Suprapubic skin (tissue), 4 donors: ENCODE results near the gene RPL31. TPM values are rescaled to one million over a fixed set of nuclear protein-coding genes. Genes with fewer than 3 reads are reported as not detected.

ENCODE experiments used
- DNase-seq, 2 donors: peaks; one replicate each; pipeline ENCODE4 v3.0.0-alpha.2; 2019; ENCODE audit warnings: low spot score in 2 of 2
- H3K27ac ChIP-seq: fragments of 200-600 bp; sonication (generic); one replicate; pipeline ENCODE4 v1.5.1; 2019
- H3K27me3 ChIP-seq: fragments of 200-600 bp; sonication (generic); one replicate; pipeline ENCODE4 v1.5.1; 2019
- H3K36me3 ChIP-seq: fragments of 200-600 bp; sonication (generic); one replicate; pipeline ENCODE4 v1.5.1; 2019
- H3K4me1 ChIP-seq: fragments of 200-600 bp; sonication (generic); one replicate; pipeline ENCODE4 v1.5.1; 2019
- H3K4me3 ChIP-seq: fragments of 200-600 bp; sonication (generic); one replicate; pipeline ENCODE4 v1.5.1; 2019; ENCODE audit warnings: mild to moderate bottlenecking
- H3K9me3 ChIP-seq: fragments of 200-600 bp; sonication (generic); one replicate; pipeline ENCODE4 v1.5.1; 2019
- EP300 ChIP-seq: sonication (generic); formaldehyde crosslinking; IDR thresholded peaks from one replicate; pipeline ENCODE4 v1.6.1; 2017; ENCODE audit warnings: antibody characterized with exemption
- POLR2A ChIP-seq, 2 donors: fragments of 450-650 bp; IDR thresholded peaks; one replicate each; pipeline ENCODE4 v1.6.1; 2017; ENCODE audit warnings: antibody characterized with exemption in 2 of 2, mild to moderate bottlenecking in 2 of 2, moderate library complexity in 2 of 2
- POLR2AphosphoS5 ChIP-seq, 3 donors: sonication (generic); formaldehyde crosslinking; IDR thresholded peaks; one replicate each; pipeline ENCODE4 v1.6.1; 2017; ENCODE audit warnings: antibody characterized with exemption in 3 of 3
- WGBS: methylation state at CpG from one replicate; pipeline ENCODE4 v1.1.5; 2018; 5-methylcytosine and 5-hydroxymethylcytosine counted together
- total RNA-seq, 4 donors: library from RNA; depleted of rRNA; stranded (reverse); fragments of >200 nt; gene quantifications; one replicate each; pipeline ENCODE4 v1.1.0, GENCODE V29; 2016
- TF ChIP-seq, protein P1 (sequence below), 2 donors: fragments of 200-600 bp in 1 of 2; fragments of 450-650 bp in 1 of 2; sonication (generic) in 1 of 2; IDR thresholded peaks; one replicate each; pipeline ENCODE4 v1.5.1; 2016 to 2019; ENCODE audit warnings: antibody characterized with exemption in 2 of 2, mild to moderate bottlenecking in 1 of 2, moderate library complexity in 1 of 2

RPL31 gene
- total RNA-seq, 4 donors from 2014 or later = 1,149 to 1,835 (median 1,682) TPM

DNA sequence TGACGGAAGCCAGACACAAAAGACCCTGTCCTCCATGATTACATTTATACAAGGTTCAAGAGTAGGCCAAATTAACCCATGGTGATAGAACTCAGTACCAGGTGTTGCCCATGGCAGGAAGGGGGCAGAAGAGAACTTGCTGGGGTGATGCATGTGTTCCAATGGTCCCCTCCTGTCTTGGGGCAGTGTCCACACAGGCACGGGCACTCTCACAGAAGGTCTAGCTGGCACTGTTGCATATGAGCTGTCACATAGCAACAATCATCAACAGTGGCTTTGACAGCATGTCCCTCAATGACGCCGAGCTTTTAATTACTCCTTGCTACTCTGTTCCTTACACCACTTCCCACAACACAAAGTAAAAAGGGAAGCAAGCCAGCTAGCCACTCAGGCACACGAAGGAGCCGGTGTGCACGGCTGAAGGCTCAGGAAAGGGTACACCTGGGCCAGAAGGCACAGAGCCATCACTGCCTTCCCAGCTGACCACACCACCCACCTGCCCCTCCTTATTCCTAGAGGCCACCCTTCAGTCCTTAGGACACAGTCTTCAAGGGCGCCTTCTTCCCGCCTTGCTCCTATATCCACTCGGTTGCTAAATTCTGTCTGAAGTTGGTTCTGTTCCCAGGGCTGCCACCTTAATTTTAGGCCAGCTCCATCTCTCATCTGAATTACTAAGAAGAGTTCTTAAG is 28.9 kb downstream of the RPL31 start:
- no peak for TF ChIP-seq EP300
- TF ChIP-seq, protein P1, sequence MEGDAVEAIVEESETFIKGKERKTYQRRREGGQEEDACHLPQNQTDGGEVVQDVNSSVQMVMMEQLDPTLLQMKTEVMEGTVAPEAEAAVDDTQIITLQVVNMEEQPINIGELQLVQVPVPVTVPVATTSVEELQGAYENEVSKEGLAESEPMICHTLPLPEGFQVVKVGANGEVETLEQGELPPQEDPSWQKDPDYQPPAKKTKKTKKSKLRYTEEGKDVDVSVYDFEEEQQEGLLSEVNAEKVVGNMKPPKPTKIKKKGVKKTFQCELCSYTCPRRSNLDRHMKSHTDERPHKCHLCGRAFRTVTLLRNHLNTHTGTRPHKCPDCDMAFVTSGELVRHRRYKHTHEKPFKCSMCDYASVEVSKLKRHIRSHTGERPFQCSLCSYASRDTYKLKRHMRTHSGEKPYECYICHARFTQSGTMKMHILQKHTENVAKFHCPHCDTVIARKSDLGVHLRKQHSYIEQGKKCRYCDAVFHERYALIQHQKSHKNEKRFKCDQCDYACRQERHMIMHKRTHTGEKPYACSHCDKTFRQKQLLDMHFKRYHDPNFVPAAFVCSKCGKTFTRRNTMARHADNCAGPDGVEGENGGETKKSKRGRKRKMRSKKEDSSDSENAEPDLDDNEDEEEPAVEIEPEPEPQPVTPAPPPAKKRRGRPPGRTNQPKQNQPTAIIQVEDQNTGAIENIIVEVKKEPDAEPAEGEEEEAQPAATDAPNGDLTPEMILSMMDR (IDR thresholded peaks at IDR 0.05) = no peak
- TF ChIP-seq POLR2A (IDR thresholded peaks at IDR 0.05) = no peak
- no peak for TF ChIP-seq POLR2AphosphoS5 (IDR thresholded peaks at IDR 0.05)
- Histone ChIP-seq H3K4me1 (no peaks in the 10 kb centered on the region), H3K4me3 (no peak overlapping the region), H3K36me3 (peaks cover 81% of the 10 kb centered on the region), H3K9me3 (no peaks in the 10 kb centered on the region), H3K27me3 (no peaks in the 10 kb centered on the region), H3K27ac (no peak overlapping the region)
- 92% methylated on average over 9 of the region's 10 CpGs for WGBS
- DNase-seq = no peak

DNA sequence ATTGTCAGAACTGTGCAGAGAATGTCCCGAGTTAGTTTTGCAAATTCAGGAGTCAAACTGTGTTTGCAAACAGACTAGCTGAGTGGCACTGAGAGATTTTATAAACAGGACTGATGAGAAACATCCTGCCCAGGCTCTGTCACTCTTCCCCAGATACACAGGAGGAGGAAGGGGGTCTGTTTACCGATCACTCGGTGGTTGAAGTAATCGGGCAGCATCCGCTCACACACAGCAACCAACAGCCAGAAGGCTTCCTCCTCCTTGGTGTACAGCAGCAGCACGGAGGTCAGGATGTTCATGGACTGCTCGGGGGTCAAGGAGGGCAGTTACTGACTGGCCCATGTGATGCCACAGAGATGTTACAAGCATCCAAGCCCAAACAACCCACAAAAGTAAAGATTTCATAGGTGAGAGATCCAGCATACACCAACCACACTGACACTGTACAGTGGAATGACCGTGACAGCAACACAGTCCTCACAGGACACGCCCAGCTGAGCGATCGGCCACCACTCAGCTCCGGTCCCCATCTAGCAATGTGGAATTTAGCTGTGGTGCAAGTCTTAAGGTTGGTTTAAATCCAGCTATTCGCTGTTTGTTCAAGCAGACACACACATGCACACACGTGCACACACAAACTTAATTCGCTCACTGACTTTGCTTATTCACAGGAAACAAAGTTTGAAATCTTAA is 30.1 kb downstream of the RPL31 start:
- Histone ChIP-seq H3K9me3 (no peaks in the 10 kb centered on the region), H3K4me1 (no peaks in the 10 kb centered on the region), H3K36me3 (peaks cover 77% of the 10 kb centered on the region), H3K4me3 (no peak overlapping the region), H3K27ac (no peak overlapping the region), H3K27me3 (no peaks in the 10 kb centered on the region)
- DNase-seq = no peak
- 91% methylated on average over 15 of the region's 15 CpGs for WGBS
- TF ChIP-seq, protein P1 (IDR thresholded peaks at IDR 0.05) = no peak
- no peak for TF ChIP-seq POLR2A (IDR thresholded peaks at IDR 0.05)
- TF ChIP-seq POLR2AphosphoS5 (IDR thresholded peaks at IDR 0.05) = no peak
- no peak for TF ChIP-seq EP300

DNA sequence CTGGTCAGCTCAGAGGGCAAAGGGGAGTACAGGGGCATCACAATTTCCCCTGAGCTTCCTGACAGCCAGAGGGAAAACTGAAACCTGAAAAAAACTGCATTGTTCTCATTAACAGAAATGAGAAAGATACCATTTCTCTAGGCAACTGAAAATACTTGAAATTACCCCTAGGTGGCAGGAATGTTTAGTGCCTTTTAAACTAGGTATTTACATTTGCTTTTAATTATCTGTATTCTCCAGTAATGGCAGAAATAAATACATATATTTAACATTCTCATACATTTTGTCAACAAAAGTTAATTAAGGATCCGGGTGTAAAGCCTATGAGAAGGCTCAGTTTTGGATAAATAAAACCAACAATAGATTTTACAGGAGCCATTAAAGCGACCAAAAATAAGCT is 34.5 kb downstream of the RPL31 start:
- peaks cover 78% of the 10 kb centered on the region for H3K36me3 ChIP-seq

DNA sequence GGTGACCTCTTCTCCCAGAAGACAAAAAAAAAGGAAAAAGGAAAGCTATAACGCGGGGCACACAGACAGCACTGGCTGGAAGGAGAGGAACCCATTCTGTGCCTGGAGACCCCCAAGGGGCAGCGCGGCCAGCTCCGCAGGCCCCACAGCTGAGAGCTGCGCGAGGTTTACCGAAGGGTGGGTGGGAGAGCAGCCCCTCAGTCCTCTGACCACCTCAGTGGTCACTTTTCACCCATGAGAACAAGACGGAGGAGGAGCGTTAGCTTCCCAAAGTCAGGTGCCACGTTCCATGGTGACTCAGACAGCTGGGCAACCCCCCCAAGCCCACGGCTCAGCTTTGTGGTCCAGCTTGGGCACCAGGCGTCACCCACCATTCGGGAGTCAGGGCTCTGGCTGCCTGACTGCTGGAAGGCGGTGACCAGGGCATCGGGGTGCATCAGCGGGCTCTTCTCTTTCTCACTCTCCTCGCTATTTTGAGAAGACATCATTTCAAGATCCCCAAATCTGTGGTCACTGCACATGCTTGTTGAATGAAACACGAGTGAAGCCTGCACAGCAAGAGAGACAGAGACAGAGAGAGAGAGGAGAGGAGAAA is 35.2 kb downstream of the RPL31 start:
- TF ChIP-seq POLR2AphosphoS5 (IDR thresholded peaks at IDR 0.05) = no peak
- TF ChIP-seq, protein P1 (IDR thresholded peaks at IDR 0.05) = no peak
- TF ChIP-seq EP300 = no peak
- no peak for TF ChIP-seq POLR2A (IDR thresholded peaks at IDR 0.05)
- no peak for DNase-seq
- H3K36me3 ChIP-seq = peaks cover 72% of the 10 kb centered on the region
- no peaks in the 10 kb centered on the region for H3K27me3 ChIP-seq
- WGBS = 90% methylated on average over 19 of the region's 19 CpGs
- no peak overlapping the region for H3K27ac ChIP-seq
- H3K9me3 ChIP-seq = no peaks in the 10 kb centered on the region
- no peak overlapping the region for H3K4me3 ChIP-seq
- H3K4me1 ChIP-seq = no peaks in the 10 kb centered on the region

More for the DNA sequence above, 34.5 kb downstream of the RPL31 start:
- H3K4me1 ChIP-seq = no peaks in the 10 kb centered on the region
- DNase-seq = no peak
- 77% methylated on average over 2 of the region's 2 CpGs for WGBS
- H3K4me3 ChIP-seq = no peak overlapping the region
- no peaks in the 10 kb centered on the region for H3K9me3 ChIP-seq
- no peaks in the 10 kb centered on the region for H3K27me3 ChIP-seq
- H3K27ac ChIP-seq = no peak overlapping the region
- TF ChIP-seq, protein P1 (IDR thresholded peaks at IDR 0.05) = peak; percentile 21 to 22
- TF ChIP-seq POLR2AphosphoS5 (IDR thresholded peaks at IDR 0.05) (no peak), EP300 (no peak)
